HepG2 (cell line): Measurements from ENCODE around the gene C2. TPM values are rescaled to one million over a fixed set of nuclear protein-coding genes. Genes with fewer than 3 reads are reported as not detected.

Experiments
- ELF3 ChIP-seq: IDR thresholded peaks from 2 replicates; pipeline ENCODE4 v1.6.1; 2016; ENCODE audit warnings: missing genetic modification reagents, missing compliant biosample characterization
- GTF3A ChIP-seq: sonication (generic); formaldehyde crosslinking; conservative IDR thresholded peaks from 2 replicates; pipeline ENCODE4 v1.4.0; 2020; ENCODE audit warnings: mild to moderate bottlenecking, missing genetic modification reagents
- HMGXB4 ChIP-seq, 2 experiments: sonication (generic) in 1 of 2; formaldehyde crosslinking in 1 of 2; IDR thresholded peaks; 2 replicates each; pipeline versions ENCODE4 v1.4.0 to v1.6.1; 2018 to 2020; ENCODE audit warnings: missing genetic modification reagents in 2 of 2, borderline replicate concordance in 1 of 2, low read depth in 1 of 2, mild to moderate bottlenecking in 1 of 2, missing biosample characterization in 1 of 2
- HOXA9 ChIP-seq: sonication (generic); formaldehyde crosslinking; IDR thresholded peaks from 2 replicates; pipeline ENCODE4 v1.8.1; 2022; ENCODE audit warnings: missing genetic modification reagents, mild to moderate bottlenecking, moderate library complexity, borderline replicate concordance
- PATZ1 ChIP-seq: sonication (generic); formaldehyde crosslinking; IDR thresholded peaks from 2 replicates; pipeline ENCODE4 v1.4.0; 2020; ENCODE audit warnings: missing genetic modification reagents
- POGZ ChIP-seq: sonication (generic); formaldehyde crosslinking; IDR thresholded peaks from 2 replicates; pipeline ENCODE4 v1.4.0; 2020; ENCODE audit warnings: mild to moderate bottlenecking, missing genetic modification reagents
- RAD21 ChIP-seq: fragments of 450-650 bp; formaldehyde crosslinking; IDR thresholded peaks from 2 replicates; pipeline ENCODE4 v1.5.0; 2020; ENCODE audit warnings: mild to moderate bottlenecking
- SNAPC4 ChIP-seq: sonication (generic); formaldehyde crosslinking; IDR thresholded peaks from 2 replicates; pipeline ENCODE4 v1.4.0; 2020; ENCODE audit warnings: mild to moderate bottlenecking, missing genetic modification reagents
- TEF ChIP-seq: sonication (generic); formaldehyde crosslinking; IDR thresholded peaks from 2 replicates; pipeline ENCODE4 v1.5.0; 2020; ENCODE audit warnings: missing genetic modification reagents
- YEATS2 ChIP-seq: sonication (generic); formaldehyde crosslinking; IDR thresholded peaks from 2 replicates; pipeline ENCODE4 v1.4.0; 2020; ENCODE audit warnings: missing genetic modification reagents, borderline replicate concordance
- ZBED4 ChIP-seq: sonication (generic); formaldehyde crosslinking; IDR thresholded peaks from 2 replicates; pipeline ENCODE4 v1.4.0; 2020; ENCODE audit warnings: missing genetic modification reagents, borderline replicate concordance
- ZBTB7B ChIP-seq: sonication (generic); formaldehyde crosslinking; IDR thresholded peaks from 2 replicates; pipeline ENCODE4 v1.4.0; 2020; ENCODE audit warnings: missing genetic modification reagents
- ZFP62 ChIP-seq: sonication (generic); formaldehyde crosslinking; IDR thresholded peaks from 2 replicates; pipeline ENCODE4 v1.4.0; 2020; ENCODE audit warnings: missing genetic modification reagents
- ZNF337 ChIP-seq: sonication (generic); formaldehyde crosslinking; IDR thresholded peaks from 2 replicates; pipeline ENCODE4 v1.5.1; 2020; ENCODE audit warnings: missing genetic modification reagents, low read depth, mild to moderate bottlenecking, borderline replicate concordance
- ZNF446 ChIP-seq: sonication (generic); formaldehyde crosslinking; IDR thresholded peaks from 2 replicates; pipeline ENCODE4 v1.5.0; 2020; ENCODE audit warnings: mild to moderate bottlenecking, missing genetic modification reagents
- ZNF777 ChIP-seq: sonication (generic); formaldehyde crosslinking; IDR thresholded peaks from 2 replicates; pipeline ENCODE4 v1.4.0; 2020; ENCODE audit warnings: missing genetic modification reagents
- ZNF788 ChIP-seq: sonication (generic); formaldehyde crosslinking; IDR thresholded peaks from 2 replicates; pipeline ENCODE4 v1.5.0; 2020; ENCODE audit warnings: mild to moderate bottlenecking, missing genetic modification reagents, borderline replicate concordance
- polyA plus RNA-seq, 8 experiments: library from polyadenylated mRNA; depleted of rRNA in 3 of 8; stranded (reverse) in 7 of 8; unstranded in 1 of 8; fragments of >200 nt; fragmentation: Illumina TruSeq in 4 of 8; extraction: Trizol in 4 of 8; gene quantifications; 2 replicates each; pipeline versions ENCODE4 v1.2.1 to v1.2.3, GENCODE V29; 2011 to 2016; ENCODE audit warnings: low read depth in 4 of 8, missing spikeins in 1 of 8, mixed read lengths in 1 of 8; ENCODE audit not compliant: insufficient read depth in 1 of 8
- total RNA-seq, 5 experiments: library from RNA; depleted of rRNA; stranded (reverse); fragments of >200 nt; fragmentation: Illumina TruSeq; extraction: Trizol; gene quantifications; 2 replicates each; pipeline ENCODE4 v1.2.3, GENCODE V29; 2016; ENCODE audit warnings: low read depth in 1 of 5

The C2 gene
- total and polyA plus RNA-seq, 2 of the 13 experiments (the other 11 are each of a cell fraction or from before 2014, with no cell fraction given) = 165 to 307 TPM

GRCh38 chr6:31940256-31940664, 12.7 kb downstream of the C2 start (continued):
- TF ChIP-seq ELF3 (0 out of 2 replicates have a peak, but pooled peaks have one; percentile 12), HOXA9 (no peak), ZBED4 (CRISPR knock-in tag) (no peak), YEATS2 (no peak), ZNF777 (no peak), SNAPC4 (CRISPR knock-in tag) (no peak), TEF (no peak), PATZ1 (CRISPR knock-in tag) (peak; percentile 65), POGZ (CRISPR knock-in tag) (no peak), ZNF337 (CRISPR knock-in tag) (no peak), HMGXB4 (CRISPR knock-in tag; IDR thresholded peaks at IDR 0.05; ENCODE audit: borderline replicate concordance in 1 of 2, low read depth in 1 of 2) (no peak), RAD21 (CRISPR knock-in tag) (no peak), ZNF446 (CRISPR knock-in tag) (no peak), ZBTB7B (CRISPR knock-in tag) (no peak), ZNF788 (CRISPR knock-in tag) (no peak), GTF3A (CRISPR knock-in tag) (no peak), ZFP62 (no peak)
